NOMO-1 treated with DMSO at 0.1 percent for 48 hours (cell line): Measurements from ENCODE around the gene NDRG4.
"Not testable (repeated sequence)": the region's sequence is repeated elsewhere in the genome, so short reads cannot be mapped to it uniquely, and the experiment has no call there.

ENCODE experiments used
- DNase-seq: peaks from one replicate; lab custom pipeline; 2025; ENCODE audit not compliant: unreplicated experiment; lab: John Stamatoyannopoulos, UW

NDRG4 gene

GRCh38 chr16:58464916-58465731 lies 34.8 kb upstream of the NDRG4 start:
- no peak for DNase-seq

DNA sequence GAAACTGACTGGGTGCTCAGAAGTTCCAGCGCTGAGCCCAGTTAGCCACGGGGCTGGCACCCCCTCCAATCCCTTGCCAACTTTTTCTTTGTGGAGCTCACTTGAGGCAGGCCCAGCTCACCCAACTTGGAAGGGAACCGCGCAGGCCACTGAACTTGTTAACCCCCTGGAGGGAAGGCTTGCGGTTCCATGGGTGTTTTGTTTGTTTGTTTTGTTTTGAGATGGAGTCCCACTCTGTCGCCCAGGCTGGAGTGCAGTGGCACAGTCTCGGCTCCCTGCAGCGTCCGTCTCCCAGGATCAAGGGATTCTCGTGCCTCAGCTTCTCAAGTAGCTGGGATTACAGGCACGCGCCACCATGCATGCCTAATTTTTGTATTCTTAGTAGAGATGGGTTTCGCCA lies 34.1 kb upstream of the NDRG4 start:
- no peak for DNase-seq

GRCh38 chr16:58466396-58466795 lies 33.5 kb upstream of the NDRG4 start:
- no peak for DNase-seq

GRCh38 chr16:58467905-58468304 lies 32.0 kb upstream of the NDRG4 start:
- no peak for DNase-seq

DNA sequence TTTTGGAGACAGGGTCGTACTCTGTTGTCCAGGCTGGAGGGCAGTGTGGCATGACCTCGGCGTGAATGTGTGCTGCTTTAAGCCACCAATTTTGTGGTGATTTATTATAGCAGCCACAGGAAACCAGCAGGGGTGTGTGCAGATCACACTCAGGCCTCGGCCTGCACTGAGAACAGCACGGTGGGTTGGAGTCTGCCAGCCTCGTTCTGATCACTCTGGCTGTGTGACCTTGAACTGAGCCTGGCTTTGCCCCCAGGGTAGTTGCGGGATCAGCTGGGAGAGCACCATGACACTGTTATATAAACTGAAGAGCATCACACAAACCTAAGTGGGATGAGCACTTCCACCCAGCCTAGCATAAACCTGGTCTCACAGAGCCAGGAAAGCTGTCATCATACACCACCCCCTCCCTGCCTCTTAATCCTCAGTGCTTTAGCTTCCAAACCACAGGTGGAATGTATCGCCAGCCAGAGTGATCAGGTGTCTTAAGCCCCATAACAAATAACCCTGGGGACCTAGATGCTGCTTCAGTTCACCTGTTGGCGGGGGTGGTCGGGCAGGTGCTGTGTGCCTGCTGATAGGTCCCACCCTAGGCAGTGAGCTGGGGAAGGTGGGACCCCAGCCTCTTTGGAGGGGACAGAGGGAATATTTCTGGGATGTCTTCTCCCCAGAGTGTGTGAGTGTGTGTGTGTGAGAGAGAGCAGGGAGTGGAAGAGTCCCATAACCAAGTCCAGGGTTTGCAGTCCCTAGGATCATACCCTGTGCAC lies 28.6 kb upstream of the NDRG4 start:
- DNase-seq = no peak

DNA sequence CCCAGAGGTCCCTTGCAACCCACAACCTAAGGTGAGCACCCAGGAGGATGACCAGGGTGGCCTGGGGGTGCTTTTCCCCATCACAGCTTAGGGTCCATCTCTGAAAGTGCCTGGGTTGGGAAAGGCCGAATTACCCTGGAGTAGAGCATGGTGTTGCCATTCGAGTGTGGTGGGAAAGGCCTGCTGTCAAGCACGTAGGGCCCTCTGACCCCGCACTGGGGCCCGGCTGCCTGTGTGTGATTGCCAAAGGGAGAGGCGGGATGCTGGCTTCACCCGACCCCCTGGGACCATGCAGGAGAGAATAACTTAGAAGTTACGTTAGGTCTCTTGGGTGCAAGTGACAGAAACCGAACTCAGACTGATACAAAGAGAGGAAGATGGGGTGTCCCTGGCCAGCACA lies 27.7 kb upstream of the NDRG4 start:
- no peak for DNase-seq

DNA sequence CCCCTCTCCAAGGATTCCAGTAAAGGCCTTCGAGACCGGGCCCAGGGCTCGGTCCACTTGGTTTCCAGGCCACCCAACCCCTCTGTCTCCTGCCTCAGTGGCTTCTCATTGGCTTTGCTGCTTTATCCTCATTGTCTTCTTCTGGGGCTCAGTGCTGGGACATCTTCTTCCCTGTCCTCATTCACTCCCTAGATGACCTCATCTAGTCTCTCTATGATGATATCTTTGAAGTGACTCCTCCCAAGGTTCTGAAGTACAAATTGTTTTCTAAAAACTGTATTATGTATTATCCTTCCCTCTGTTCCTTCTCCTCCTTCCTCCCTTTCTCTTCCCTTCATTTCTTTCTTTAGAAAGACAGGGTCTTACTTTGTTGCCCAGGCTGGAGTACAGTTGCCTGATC lies 27.1 kb upstream of the NDRG4 start:
- DNase-seq = no peak

- no peak for DNase-seq
Observed at GRCh38 chr16:58474296-58474695, 25.6 kb upstream of the NDRG4 start.

DNA sequence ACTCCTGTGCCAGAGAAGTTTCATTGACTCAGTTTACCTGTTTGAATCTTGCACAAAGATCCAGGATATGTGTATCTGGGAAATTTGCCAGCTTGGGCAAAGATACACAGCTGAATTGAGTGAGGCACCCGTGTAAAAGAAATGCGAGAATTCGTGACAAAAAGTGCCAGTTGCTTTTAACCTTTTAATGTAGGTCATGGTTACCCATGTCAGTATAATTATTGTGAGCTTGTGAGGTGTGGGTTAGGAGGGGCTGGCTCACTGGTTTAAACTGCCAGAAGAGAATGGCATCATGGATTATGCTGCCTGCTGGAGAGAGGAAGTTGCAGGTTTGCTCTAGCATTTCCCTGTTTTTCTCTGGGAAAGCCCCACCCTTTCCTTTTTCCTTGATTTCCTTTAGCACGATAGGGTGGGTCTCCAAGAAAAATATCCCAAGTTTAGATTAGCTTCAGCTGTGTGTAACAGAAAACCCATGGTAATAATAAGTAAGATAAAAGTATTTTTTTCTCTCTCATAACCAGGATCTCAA lies 24.8 kb upstream of the NDRG4 start:
- DNase-seq = no peak

DNA sequence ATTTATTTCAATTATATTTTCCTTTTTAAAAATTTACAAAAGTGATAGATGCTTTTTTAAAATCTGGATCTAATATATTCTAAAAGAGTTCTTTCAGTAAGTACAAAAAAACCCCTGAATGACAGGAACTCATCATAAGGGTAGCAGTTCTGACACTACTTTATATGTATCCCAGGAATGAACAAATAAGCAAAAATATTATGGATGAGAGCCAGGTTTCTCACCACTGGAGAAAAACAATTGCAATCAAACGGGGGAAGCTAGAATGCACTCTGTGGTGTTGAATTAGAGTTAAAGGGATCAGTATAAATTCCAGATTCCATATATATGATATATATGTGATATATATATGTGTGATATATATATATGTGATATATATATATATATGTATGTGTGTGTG lies 23.2 kb upstream of the NDRG4 start:
- no peak for DNase-seq

DNA sequence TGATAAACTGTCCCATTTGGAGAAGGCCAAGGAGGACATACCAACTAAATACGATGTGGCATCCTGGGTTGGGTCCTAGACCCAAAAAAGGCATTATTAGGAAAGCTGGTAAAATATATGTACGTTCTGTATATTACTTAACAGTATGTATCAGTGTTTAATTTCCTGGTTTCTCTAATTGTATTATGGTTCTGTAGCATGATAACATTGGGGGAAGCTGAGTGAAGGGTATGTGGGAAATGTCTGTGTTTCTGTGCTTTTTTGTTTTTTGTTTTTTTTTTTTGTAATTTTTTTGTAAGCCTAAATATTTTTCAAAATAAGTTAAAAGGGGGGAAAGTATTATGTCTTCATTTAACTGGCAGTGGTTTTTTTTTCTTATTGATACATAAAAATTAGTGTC lies 21.5 kb upstream of the NDRG4 start:
- no peak for DNase-seq

GRCh38 chr16:58481226-58481869 lies 18.6 kb upstream of the NDRG4 start:
- no peak for DNase-seq

DNA sequence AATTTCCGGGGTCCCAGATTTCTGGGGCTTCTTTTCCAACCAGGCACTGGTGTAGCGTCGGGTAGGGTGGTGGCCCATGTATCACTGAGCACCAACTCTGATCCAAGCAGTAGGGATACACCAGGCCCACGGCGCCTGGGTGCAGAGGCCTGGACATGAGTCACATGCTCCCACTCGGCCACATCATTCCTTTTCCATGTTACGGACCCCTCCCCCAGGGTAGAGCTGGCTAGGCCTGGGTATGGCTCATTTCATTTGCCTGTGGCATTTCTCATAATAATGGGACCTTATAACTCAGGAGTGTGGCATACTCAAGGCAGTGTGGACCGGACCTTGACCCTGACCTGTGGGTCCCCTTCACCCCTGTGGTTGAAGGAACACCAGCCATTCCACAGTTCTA lies 18.0 kb upstream of the NDRG4 start:
- DNase-seq = no peak

- no peak for DNase-seq
Observed at GRCh38 chr16:58485184-58485887, 14.6 kb upstream of the NDRG4 start.

DNA sequence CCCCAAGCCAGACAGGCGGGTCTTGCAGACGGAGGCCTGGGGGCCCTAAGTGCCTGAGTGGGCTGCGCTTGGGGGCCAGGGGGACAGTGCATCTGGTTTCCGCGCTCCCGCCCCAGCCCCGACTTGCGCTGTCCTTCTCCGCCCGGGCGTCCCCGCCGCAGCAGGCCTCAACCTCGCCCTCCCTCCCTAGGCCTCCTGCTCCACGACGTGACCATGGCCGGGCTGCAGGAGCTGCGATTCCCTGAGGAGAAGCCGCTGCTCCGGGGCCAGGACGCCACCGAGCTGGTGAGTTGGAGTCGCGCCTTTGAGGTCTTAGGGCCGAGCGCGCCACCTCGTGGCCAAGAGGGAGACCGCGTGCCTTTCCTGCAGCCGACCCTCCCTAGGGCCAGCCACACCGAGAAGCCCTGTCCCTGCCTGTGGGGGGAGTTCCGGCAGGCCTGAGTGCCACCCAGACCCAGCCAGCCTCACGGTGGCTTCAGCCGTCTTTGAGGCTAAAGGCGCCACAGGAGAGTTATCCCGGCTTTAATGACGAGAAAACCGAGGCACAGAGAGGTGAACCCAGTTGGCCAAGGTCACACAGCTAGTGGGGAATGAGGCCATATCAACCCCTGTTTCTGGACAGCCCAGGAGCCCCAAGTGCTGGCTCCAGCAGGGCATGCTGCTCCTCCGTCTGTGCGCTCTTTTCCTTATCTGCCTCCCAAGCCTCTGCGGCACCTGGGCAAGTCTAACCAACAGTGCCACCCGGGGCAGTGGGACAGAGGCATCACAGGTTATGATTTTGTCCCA lies 12.2 kb upstream of the NDRG4 start:
- peak; percentile 48 for DNase-seq

GRCh38 chr16:58488531-58488930 lies 11.4 kb upstream of the NDRG4 start:
- DNase-seq = no peak

GRCh38 chr16:58490065-58490464 lies 9.9 kb upstream of the NDRG4 start:
- no peak for DNase-seq

- not testable (repeated sequence) for DNase-seq
Observed at GRCh38 chr16:58490539-58490938, 9.4 kb upstream of the NDRG4 start.

DNA sequence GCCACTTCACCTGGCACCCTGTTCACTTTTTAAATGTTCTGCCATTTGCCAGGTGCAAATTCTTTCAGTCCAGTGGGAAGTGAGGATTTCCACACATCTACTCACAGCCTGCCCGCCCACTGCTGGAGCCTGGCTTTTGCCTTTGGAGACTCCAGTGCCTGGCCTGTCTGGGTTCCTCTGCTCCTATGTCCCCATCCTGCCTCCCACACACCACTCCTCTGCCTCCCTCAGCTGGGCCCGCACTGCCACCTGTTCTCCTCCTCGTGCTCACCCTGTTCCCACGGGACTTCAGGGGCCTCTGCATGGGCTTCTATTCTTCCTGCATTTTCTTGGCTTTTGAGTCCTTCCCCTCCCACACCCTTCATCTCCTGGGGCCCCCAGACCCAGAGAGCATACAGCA lies 7.9 kb upstream of the NDRG4 start:
- DNase-seq = no peak

DNA sequence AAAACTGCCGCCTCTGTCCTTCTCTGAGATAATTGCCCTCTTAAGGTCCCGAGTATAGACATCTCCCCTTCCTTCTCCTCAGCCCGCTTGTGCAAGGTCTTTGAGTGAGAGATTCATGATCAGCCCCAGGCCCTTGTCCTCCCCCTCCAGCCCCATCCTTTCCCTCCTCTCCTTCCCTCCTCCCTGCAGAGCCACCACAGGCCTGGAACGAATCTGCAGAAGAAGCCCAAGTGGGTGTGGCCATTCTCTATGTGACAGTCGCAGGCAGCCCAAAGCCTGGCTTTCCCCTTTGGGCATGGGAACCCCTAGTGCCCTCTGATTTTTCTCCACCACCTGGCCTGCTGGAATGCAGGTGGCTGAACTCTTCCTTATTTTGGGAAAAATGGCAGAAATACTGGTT lies 7.2 kb upstream of the NDRG4 start:
- DNase-seq = no peak
